Upper lobe of right lung (tissue), 1 donor: Measurements from ENCODE around the gene GOLGA5. TPM values are rescaled to one million over a fixed set of nuclear protein-coding genes. Genes with fewer than 3 reads are reported as not detected.
"Not testable (repeated sequence)": the region's sequence is repeated elsewhere in the genome, so short reads cannot be mapped to it uniquely, and the experiment has no call there.

Experiments
- ATAC-seq: fragments of 200-7000 bp; cut with Tn5 transposase; one replicate; pipeline ENCODE4 v1.9.1; 2020; ENCODE audit warnings: mild to moderate bottlenecking, moderate library complexity
- DNase-seq: peaks from one replicate; pipeline ENCODE4 v3.0.0-alpha.2; 2020
- H3K27ac ChIP-seq: fragments of 200-600 bp; one replicate; pipeline ENCODE4 v1.8.0; 2022
- H3K27me3 ChIP-seq: fragments of 200-600 bp; one replicate; pipeline ENCODE4 v1.8.0; 2022; ENCODE audit warnings: mild to moderate bottlenecking
- H3K36me3 ChIP-seq: fragments of 200-600 bp; one replicate; pipeline ENCODE4 v1.8.0; 2022
- H3K4me1 ChIP-seq: fragments of 200-600 bp; one replicate; pipeline ENCODE4 v1.8.0; 2022
- H3K4me3 ChIP-seq: fragments of 200-600 bp; one replicate; pipeline ENCODE4 v1.8.0; 2022; ENCODE audit warnings: mild to moderate bottlenecking
- H3K9me3 ChIP-seq: fragments of 200-600 bp; one replicate; pipeline ENCODE4 v1.8.0; 2022
- intact Hi-C: fragments of 100-400 bp; cut with DNase I; formaldehyde crosslinking; loops from one replicate; pipeline ENCODE4 v1.11.0; 2022
- long read RNA-seq: library from polyadenylated mRNA; unstranded; transcript quantifications from one replicate; pipeline ENCODE4 v2.0.0, GENCODE V29; 2021
- total RNA-seq: library from RNA; stranded (reverse); fragmentation: NEBNext Ultra II Directional; extraction: Animal tissue kit (Norgen Biotek cat#: 25700); gene quantifications from one replicate; pipeline ENCODE4 v1.2.1, GENCODE V29; 2021
- TF ChIP-seq, protein P1 (sequence below): fragments of 200-600 bp; IDR thresholded peaks from one replicate; pipeline ENCODE4 v1.8.0; 2022; ENCODE audit warnings: antibody characterized with exemption
- donor health status: DM: no; HTN: yes; CAD: no; lungs with severe emphysema.

Gene GOLGA5
- 31.4 TPM for total RNA-seq
- long read RNA-seq, transcript GOLGA5-201 (13 exons, 2,969 nt) = major isoform, 71 of 80 reads
- long read RNA-seq, partial matches to known transcripts = 3 of 80 reads
- long read RNA-seq, other reads (novel, unspliced or antisense) = 6 of 80 reads

- peak; percentile 99 for ATAC-seq
- Histone ChIP-seq H3K27ac (peak within 1 kb of the TSS; percentile 91), H3K9me3 (peaks cover 11% of the 10 kb centered on the region), H3K4me3 (peak within 1 kb of the TSS; percentile 81), H3K4me1 (peaks cover 22% of the 10 kb centered on the region), H3K27me3 (no peaks in the 10 kb centered on the region), H3K36me3 (peaks cover 17% of the 10 kb centered on the region)
- TF ChIP-seq, protein P1, sequence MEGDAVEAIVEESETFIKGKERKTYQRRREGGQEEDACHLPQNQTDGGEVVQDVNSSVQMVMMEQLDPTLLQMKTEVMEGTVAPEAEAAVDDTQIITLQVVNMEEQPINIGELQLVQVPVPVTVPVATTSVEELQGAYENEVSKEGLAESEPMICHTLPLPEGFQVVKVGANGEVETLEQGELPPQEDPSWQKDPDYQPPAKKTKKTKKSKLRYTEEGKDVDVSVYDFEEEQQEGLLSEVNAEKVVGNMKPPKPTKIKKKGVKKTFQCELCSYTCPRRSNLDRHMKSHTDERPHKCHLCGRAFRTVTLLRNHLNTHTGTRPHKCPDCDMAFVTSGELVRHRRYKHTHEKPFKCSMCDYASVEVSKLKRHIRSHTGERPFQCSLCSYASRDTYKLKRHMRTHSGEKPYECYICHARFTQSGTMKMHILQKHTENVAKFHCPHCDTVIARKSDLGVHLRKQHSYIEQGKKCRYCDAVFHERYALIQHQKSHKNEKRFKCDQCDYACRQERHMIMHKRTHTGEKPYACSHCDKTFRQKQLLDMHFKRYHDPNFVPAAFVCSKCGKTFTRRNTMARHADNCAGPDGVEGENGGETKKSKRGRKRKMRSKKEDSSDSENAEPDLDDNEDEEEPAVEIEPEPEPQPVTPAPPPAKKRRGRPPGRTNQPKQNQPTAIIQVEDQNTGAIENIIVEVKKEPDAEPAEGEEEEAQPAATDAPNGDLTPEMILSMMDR = peak; percentile 23
- intact Hi-C loops = no loop called here
- DNase-seq = peak; percentile 99
These were observed at the start of gene GOLGA5 for GRCh38 chr14:92793709-92794546. Gene GOLGA5, plus strand, starts transcription at chr14:92794305. Its CDS starts 3,133 bp downstream, at chr14:92797438.

- peak overlapping the region; percentile 85 for H3K4me3 ChIP-seq
- H3K9me3 ChIP-seq = no peaks in the 10 kb centered on the region
- TF ChIP-seq, protein P1 = no peak
- no peaks in the 10 kb centered on the region for H3K27me3 ChIP-seq
- peak overlapping the region; percentile 89 for H3K27ac ChIP-seq
- DNase-seq (no peak), ATAC-seq (peak; percentile 1)
- intact Hi-C loops = no loop called here
- no peaks in the 10 kb centered on the region for H3K36me3 ChIP-seq
- no peaks in the 10 kb centered on the region for H3K4me1 ChIP-seq
These were observed 46.3 kb upstream of the GOLGA5 start for GRCh38 chr14:92747701-92748258.

DNA sequence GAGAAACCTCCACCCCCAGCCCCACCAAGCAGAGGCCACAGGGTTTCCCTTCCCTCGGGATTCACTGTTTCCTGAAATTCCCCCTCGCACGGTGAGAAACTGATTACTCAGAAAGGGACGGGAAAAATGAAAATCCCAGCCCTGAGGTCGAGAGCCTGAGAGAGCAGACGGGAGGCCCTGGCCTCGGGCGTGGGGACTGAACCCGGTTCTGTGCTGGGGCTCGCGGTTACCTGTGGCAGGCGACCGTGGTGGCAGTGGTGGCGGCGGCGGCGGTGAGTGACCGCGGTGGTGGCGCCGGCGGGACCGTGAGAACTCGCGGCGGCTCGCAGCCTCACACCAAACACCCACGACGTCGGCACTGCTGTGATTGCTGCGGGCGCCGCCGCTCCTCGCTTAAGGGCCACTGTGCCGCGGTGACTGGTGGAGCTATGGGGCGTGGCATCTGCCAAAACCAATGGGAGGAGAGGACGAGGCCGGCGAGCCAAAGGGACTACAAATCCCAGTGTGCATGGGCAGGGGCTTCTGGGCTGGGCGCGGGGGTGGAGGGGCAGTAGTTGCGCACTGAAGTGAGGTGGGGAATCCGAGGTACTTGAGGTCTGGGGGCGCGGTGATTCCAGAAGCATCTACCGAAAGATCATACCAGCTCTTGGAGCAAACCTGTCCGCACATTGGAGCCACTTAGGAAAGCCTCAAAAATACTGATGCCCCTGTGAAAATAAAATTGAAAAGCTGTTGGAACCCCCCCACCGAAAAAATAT is 45.7 kb upstream of the GOLGA5 start, which contains the start of gene LGMN:
Gene LGMN, minus strand, starts transcription at position 369 of the 758 bp plus-strand sequence. CDS start 15,841 bp downstream, outside the sequence.
- Histone ChIP-seq H3K4me1 (no peaks in the 10 kb centered on the region), H3K27me3 (no peaks in the 10 kb centered on the region), H3K27ac (peak within 1 kb of the TSS; percentile 89), H3K4me3 (peak within 1 kb of the TSS; percentile 85), H3K9me3 (no peaks in the 10 kb centered on the region), H3K36me3 (no peaks in the 10 kb centered on the region)
- ATAC-seq (peak; percentile 99), DNase-seq (peak; percentile 98)
- intact Hi-C loops = no loop called here
- TF ChIP-seq, protein P1 = no peak

DNA sequence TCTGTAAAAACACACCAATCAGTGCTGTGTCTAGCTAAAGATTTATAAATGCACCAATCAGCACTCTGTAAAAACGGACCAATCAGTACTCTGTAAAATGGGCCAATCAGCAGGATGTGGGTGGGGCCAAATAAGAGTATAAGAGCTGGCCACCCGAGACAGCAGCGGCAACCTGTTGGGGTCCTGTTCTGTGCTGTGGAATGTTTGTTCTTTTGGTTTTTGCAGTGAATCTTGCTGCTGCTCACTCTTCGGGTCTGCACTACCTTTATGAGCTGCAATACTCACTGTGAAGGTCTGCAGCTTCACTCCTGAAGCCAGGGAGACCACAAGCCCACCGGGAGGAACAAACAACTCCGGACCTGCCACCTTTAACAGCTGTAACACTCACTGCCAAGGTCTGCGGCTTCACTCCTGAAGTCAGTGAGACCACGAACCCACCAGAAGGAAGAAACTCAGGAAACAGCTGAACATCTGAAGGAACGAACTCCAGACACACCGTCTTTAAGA is 43.8 kb upstream of the GOLGA5 start:
- H3K4me1 ChIP-seq, H3K27me3 ChIP-seq, H3K27ac ChIP-seq, H3K36me3 ChIP-seq, DNase-seq, ATAC-seq, H3K9me3 ChIP-seq, intact Hi-C loops: not testable (repeated sequence)
- peak overlapping the region; percentile 10 for H3K4me3 ChIP-seq

DNA sequence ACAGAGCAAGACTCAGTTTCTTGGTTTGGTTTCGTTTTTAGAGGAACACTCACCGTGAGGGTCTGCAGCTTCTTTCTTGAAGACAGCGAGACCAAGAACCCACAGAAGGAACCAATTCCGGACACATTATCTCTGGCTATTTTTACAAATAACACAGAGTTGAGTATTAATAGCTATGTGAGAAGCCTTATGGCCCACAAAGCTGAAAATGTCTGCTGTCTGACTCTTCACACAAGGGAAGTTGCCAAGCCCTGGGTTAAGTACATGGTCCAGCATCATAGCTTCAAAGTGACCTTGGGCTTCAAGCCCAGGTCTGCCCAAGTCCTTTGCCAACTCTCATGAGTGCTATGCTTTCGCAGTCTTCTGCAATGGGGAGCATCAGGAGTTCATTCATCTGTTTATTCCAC is 43.1 kb upstream of the GOLGA5 start:
- H3K36me3 ChIP-seq = no peaks in the 10 kb centered on the region
- no peaks in the 10 kb centered on the region for H3K9me3 ChIP-seq
- H3K27me3 ChIP-seq = no peaks in the 10 kb centered on the region
- H3K4me3 ChIP-seq = peak overlapping the region; percentile 10
- TF ChIP-seq, protein P1 = no peak
- intact Hi-C loops = no loop called here
- ATAC-seq (no peak), DNase-seq (no peak)
- no peak overlapping the region for H3K27ac ChIP-seq
- H3K4me1 ChIP-seq = no peaks in the 10 kb centered on the region
